Omental fat pad (tissue), 4 donors: ENCODE results near the gene CNOT3. TPM values are rescaled to one million over a fixed set of nuclear protein-coding genes. Genes with fewer than 3 reads are reported as not detected.
A peak's percentile ranks its signal among the peaks of the same experiment; 100 is the strongest.
"Not testable (repeated sequence)": the region's sequence is repeated elsewhere in the genome, so short reads cannot be mapped to it uniquely, and the experiment has no call there.

ENCODE experiments used
- ATAC-seq: fragments of 150-250 bp; one replicate; pipeline ENCODE4 v1.9.1; 2016; ENCODE audit warnings: mild to moderate bottlenecking, moderate library complexity; ENCODE audit not compliant: low FRiP score
- DNase-seq: peaks from one replicate; pipeline ENCODE4 v3.0.0-alpha.2; 2019; ENCODE audit warnings: low spot score
- total RNA-seq, 4 donors: library from RNA; depleted of rRNA; stranded (reverse); fragments of >200 nt; gene quantifications; one replicate each; pipeline ENCODE4 v1.1.0, GENCODE V29; 2016
- TF ChIP-seq, protein P1 (sequence below), 3 donors: fragments of 450-650 bp; IDR thresholded peaks; one replicate each; pipeline ENCODE4 v1.5.1; 2016 to 2017; ENCODE audit warnings: antibody characterized with exemption in 3 of 3, mild to moderate bottlenecking in 3 of 3, moderate library complexity in 2 of 3

The CNOT3 gene
- 10 to 100 TPM; 13.4 to 24.4 (median 19.0) TPM for total RNA-seq

GRCh38 chr19:54137699-54138488 lies at the start of gene CNOT3:
Gene CNOT3 (plus strand): TSS chr19:54137762. CDS start chr19:54142979, 5,217 bp downstream.
- DNase-seq (no peak), ATAC-seq (no peak)
- TF ChIP-seq, protein P1, sequence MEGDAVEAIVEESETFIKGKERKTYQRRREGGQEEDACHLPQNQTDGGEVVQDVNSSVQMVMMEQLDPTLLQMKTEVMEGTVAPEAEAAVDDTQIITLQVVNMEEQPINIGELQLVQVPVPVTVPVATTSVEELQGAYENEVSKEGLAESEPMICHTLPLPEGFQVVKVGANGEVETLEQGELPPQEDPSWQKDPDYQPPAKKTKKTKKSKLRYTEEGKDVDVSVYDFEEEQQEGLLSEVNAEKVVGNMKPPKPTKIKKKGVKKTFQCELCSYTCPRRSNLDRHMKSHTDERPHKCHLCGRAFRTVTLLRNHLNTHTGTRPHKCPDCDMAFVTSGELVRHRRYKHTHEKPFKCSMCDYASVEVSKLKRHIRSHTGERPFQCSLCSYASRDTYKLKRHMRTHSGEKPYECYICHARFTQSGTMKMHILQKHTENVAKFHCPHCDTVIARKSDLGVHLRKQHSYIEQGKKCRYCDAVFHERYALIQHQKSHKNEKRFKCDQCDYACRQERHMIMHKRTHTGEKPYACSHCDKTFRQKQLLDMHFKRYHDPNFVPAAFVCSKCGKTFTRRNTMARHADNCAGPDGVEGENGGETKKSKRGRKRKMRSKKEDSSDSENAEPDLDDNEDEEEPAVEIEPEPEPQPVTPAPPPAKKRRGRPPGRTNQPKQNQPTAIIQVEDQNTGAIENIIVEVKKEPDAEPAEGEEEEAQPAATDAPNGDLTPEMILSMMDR (IDR thresholded peaks at IDR 0.05), result no peak

DNA sequence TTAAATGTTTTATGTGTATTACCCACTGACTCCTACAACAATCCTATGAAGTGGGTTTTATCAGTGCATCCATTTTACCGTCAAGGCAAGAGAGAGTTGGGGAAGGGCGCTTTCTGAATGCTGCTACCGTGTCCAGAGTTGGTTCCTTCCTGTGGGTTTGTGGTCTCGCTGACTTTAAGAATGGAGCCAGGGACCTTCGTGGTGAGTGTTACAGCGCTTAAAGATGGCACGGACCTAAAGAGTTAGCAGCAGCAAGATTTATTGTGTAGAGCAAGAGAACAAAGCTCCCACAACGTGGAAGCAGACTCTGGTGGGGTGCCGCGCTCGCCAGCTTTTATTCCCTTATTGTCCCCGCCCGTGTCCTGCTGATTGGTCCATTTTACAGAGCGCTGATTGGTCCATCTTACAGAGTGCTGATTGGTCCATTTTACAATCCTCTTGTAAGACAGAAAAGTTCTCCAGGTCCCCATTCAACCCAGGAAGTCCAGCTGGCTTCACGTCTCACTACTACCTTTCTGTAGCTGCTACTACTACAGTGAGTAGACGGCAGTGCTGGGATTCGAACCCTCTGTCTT lies 43.0 kb upstream of the CNOT3 start:
- ATAC-seq, result no peak
- no peak for DNase-seq
- TF ChIP-seq, protein P1 (IDR thresholded peaks at IDR 0.05), result no peak

DNA sequence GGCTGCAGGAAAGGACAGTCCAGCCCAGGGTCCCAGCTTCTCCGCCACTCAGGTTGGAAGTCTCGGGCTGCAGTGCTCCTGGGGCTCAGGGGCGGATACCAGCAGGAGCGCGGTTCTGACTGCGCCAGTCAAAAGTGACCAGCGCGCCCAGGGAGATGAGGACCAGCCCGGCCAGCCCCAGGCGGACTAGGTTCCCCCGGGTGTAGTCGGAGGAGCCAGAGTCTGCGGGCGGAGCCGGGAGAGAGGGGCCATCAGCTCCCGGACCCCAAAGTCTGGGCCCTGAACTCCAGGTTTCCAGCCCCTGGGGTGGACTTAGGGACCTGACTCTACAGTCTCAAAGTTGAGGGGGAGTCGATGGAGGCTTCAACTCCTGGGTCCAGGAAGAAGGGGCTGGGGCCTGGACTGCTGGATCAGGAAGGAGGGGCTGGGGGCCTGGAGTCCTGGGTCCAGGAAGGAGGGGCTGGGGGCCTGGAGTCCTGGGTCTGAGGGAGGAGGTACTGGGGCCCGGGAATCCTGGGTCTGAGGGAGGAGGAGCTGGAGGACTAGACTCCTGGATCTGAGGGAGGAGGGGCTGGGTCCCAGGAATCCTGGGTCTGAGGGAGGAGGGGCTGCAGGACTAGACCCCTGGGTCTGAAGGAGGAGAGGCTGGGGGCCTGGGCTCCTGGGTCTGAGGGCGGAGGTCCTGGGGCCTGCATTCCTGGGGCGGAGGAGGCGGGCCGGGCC lies 42.3 kb upstream of the CNOT3 start:
- ATAC-seq, result no peak
- no peak for DNase-seq
- TF ChIP-seq, protein P1 (IDR thresholded peaks at IDR 0.05), result no peak

DNA sequence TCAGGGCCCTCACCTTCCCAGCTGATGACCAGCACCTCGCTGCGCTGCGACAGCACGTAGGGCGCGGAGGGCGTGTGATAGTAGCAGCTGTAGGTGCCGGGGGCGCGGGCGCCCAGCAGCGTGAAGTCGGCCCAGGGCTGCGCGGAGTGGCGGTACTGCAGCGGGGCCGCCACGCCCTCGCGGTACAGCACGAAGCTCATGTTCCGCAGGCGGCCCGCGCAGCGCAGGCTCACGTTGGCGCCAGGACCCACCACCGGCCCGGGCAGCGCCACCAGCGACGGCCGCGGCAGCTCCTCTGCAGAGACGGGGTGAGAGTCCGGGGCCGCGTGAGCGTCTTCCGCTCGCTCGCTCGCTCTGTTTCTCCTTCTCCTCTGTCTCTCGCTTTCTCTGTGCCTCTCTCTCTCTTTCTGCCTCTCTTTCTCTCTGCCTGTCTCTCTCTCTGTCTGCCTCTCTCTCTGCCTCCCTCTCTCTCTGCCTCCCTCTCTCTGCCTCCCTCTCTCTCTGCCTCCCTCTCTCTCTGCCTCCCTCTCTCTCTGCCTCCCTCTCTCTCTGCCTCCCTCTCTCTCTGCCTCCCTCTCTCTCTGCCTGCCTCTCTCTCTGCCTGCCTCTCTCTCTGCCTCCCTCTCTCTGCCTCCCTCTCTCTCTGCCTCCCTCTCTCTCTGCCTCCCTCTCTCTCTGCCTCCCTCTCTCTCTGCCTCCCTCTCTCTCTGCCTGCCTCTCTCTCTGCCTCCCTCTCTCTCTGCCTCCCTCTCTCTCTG lies 41.5 kb upstream of the CNOT3 start:
- not testable (repeated sequence) for DNase-seq
- ATAC-seq, result peak; percentile 49

DNA sequence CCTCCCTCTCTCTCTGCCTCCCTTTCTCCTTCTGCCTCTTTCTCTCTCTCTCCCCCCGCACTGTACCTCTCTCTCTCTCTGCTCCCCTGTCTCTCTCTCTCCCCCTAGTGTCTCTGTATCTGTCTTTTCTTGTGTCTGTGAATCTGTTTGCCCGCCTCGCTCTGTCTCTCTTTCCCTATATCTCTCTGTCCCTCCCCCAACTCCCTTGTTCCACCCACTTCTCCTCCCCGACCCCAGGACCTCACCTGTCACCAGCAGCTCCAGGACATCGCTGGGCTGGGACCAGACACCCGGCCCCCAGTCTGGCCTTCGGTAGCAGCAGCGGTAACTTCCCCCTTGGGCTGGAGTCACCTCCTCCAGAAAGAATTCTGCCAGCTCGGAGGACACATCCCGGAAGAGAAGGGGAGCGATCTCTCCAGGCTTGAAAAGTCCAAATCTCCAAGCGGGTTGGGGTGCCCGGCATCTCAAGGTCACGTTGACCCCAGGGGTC lies 40.9 kb upstream of the CNOT3 start:
- DNase-seq (no peak), ATAC-seq (no peak)
- TF ChIP-seq, protein P1 (IDR thresholded peaks at IDR 0.05), result no peak

DNA sequence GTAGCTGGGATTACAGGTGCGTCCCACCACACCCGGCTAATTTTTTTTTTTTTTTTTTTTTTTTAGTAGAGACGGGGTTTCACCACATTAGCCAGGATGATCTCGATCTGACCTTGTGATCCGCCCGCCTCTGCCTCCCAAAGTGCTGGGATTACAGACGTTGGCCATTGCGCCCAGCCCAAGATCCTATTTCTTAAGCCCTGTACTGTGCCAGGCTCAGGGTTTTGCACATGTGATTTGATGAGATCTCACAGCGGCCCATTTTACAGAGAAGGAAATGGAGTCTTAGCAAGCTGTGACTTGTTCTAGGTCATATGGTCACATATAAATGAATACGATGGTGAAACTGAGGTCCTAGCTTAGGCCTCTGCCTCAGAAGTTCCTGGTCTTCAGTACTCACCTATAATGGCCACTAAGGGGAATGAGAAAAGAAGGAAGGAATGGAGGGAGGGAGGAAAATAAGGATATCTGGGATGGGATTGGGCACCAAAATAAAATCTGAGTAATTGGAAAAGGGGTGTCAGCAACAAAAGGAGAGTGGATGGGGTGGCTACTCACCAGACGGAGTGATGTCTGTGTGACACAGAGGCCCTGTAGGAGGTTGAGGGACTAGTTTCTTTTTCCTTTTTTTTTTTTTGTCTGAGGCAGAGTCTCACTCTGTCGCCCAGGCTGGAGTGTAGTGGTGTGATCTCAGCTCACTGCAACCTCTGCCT lies 38.2 kb upstream of the CNOT3 start:
- DNase-seq, result no peak
- TF ChIP-seq, protein P1 (IDR thresholded peaks at IDR 0.05), result no peak

DNA sequence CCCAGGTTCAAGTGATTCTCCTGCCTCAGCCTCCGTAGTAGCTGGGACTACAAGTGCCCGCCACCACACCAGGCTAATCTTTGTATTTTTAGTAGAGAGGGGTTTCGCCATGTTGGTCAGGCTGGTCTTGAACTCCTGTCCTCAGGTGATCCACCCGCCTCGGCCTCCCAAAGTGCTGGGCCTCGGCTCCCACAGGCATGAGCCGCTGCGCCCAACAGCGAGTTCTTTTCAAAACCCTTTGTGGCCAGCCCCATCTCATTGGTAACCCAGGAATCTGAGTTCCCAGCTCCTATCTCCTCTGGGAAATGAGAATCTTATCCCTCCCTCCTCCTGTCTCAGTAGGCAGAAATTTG lies 37.7 kb upstream of the CNOT3 start:
- not testable (repeated sequence) for DNase-seq, ATAC-seq

More for the DNA sequence above, 38.2 kb upstream of the CNOT3 start:
- ATAC-seq, result no peak
